Cardiac muscle cell (in vitro differentiated cells and primary cell): ENCODE data around the gene ANKS1A. TPM values are rescaled to one million over a fixed set of nuclear protein-coding genes. Genes with fewer than 3 reads are reported as not detected.

ENCODE experiments used
- DNase-seq, 2 donors: peaks; one replicate each; pipeline versions ENCODE4 v3.0.0 to v3.0.0-alpha.2; 2010 to 2017; ENCODE audit warnings: low read depth in 1 of 2, low spot score in 1 of 2
- H3K27ac ChIP-seq: fragments of 200-600 bp; sonication (generic); 2 replicates; pipeline ENCODE4 v1.5.1; 2016
- H3K27me3 ChIP-seq: fragments of 200-600 bp; sonication (generic); 2 replicates; pipeline ENCODE4 v1.6.0; 2016; ENCODE audit warnings: control low read depth
- H3K36me3 ChIP-seq: fragments of 200-600 bp; sonication (generic); 2 replicates; pipeline ENCODE4 v1.5.1; 2016; ENCODE audit warnings: control low read depth
- H3K4me1 ChIP-seq: fragments of 200-600 bp; sonication (generic); 2 replicates; pipeline ENCODE4 v1.8.1; 2017; ENCODE audit warnings: low read depth, mild to moderate bottlenecking, mixed run types
- H3K4me3 ChIP-seq: fragments of 200-600 bp; sonication (generic); 2 replicates; pipeline ENCODE4 v1.5.1; 2016; ENCODE audit warnings: mild to moderate bottlenecking
- H3K9me3 ChIP-seq: fragments of 200-600 bp; sonication (generic); 2 replicates; pipeline ENCODE4 v1.5.1; 2017; ENCODE audit warnings: low read depth, mild to moderate bottlenecking, control low read depth
- CTCF ChIP-seq: IDR thresholded peaks from 2 replicates; pipeline ENCODE4 v1.5.1; 2012; ENCODE audit warnings: low read depth, mild to moderate bottlenecking, low read length
- polyA plus RNA-seq: library from polyadenylated mRNA; unstranded; fragments of >200 nt; fragmentation: Nextera tagmentation; extraction: Ambion mirVana; gene quantifications from 2 replicates; pipeline ENCODE4 v1.2.1, GENCODE V29; 2016
- total RNA-seq: library from RNA; depleted of rRNA; stranded (reverse); fragments of >200 nt; gene quantifications from 2 replicates; pipeline ENCODE4 v1.2.3, GENCODE V29; 2016

Gene ANKS1A
- total and polyA plus RNA-seq, 2 experiments from 2014 or later, result 11.3 to 27.2 TPM

GRCh38 chr6:34957231-34957783, 68.3 kb downstream of the ANKS1A start:
- Histone ChIP-seq H3K27ac (peak overlapping the region; percentile 56), H3K4me1 (peaks cover 18% of the 10 kb centered on the region), H3K9me3 (no peaks in the 10 kb centered on the region), H3K27me3 (no peaks in the 10 kb centered on the region), H3K4me3 (no peak overlapping the region), H3K36me3 (no peaks in the 10 kb centered on the region)
- peak in 1 of 2 donors; percentile 41 for DNase-seq
- no peak for TF ChIP-seq CTCF

GRCh38 chr6:34958734-34959133, 69.7 kb downstream of the ANKS1A start:
- no peak for DNase-seq
- no peak overlapping the region for H3K27ac ChIP-seq
- no peak overlapping the region for H3K4me3 ChIP-seq
- H3K27me3 ChIP-seq, result no peaks in the 10 kb centered on the region
- no peaks in the 10 kb centered on the region for H3K9me3 ChIP-seq
- no peak for TF ChIP-seq CTCF
- H3K4me1 ChIP-seq, result peaks cover 18% of the 10 kb centered on the region
- H3K36me3 ChIP-seq, result no peaks in the 10 kb centered on the region

- TF ChIP-seq CTCF, result no peak
- no peaks in the 10 kb centered on the region for H3K27me3 ChIP-seq
Measured at GRCh38 chr6:34959224-34959623, 70.2 kb downstream of the ANKS1A start.

GRCh38 chr6:34961082-34961481, 72.0 kb downstream of the ANKS1A start:
- Histone ChIP-seq H3K36me3 (no peaks in the 10 kb centered on the region), H3K27ac (no peak overlapping the region)

More at GRCh38 chr6:34959224-34959623, 70.2 kb downstream of the ANKS1A start:
- Histone ChIP-seq H3K4me3 (no peak overlapping the region), H3K27ac (no peak overlapping the region), H3K9me3 (no peaks in the 10 kb centered on the region), H3K4me1 (peaks cover 18% of the 10 kb centered on the region), H3K36me3 (no peaks in the 10 kb centered on the region)
- no peak for DNase-seq

GRCh38 chr6:34961574-34961973, 72.5 kb downstream of the ANKS1A start:
- TF ChIP-seq CTCF, result no peak
- DNase-seq, result no peak
- peaks cover 22% of the 10 kb centered on the region for H3K4me1 ChIP-seq
- no peak overlapping the region for H3K27ac ChIP-seq
- H3K27me3 ChIP-seq, result no peaks in the 10 kb centered on the region
- H3K36me3 ChIP-seq, result no peaks in the 10 kb centered on the region
- H3K4me3 ChIP-seq, result no peak overlapping the region
- no peaks in the 10 kb centered on the region for H3K9me3 ChIP-seq

More at GRCh38 chr6:34961082-34961481, 72.0 kb downstream of the ANKS1A start:
- peaks cover 23% of the 10 kb centered on the region for H3K4me1 ChIP-seq
- no peak for DNase-seq
- no peak for TF ChIP-seq CTCF
- H3K4me3 ChIP-seq, result no peak overlapping the region
- no peaks in the 10 kb centered on the region for H3K27me3 ChIP-seq
- H3K9me3 ChIP-seq, result no peaks in the 10 kb centered on the region
